Measurements from ENCODE around the gene NRBP1. TPM values are rescaled to one million over a fixed set of nuclear protein-coding genes. Genes with fewer than 3 reads are reported as not detected.

NRBP1 gene
- total and polyA plus RNA-seq, 9 of the 15 experiments (the other 6 are each of a cell fraction or from before 2014, with no cell fraction given): 2.9 to 84.5 (median 36.9) TPM

DNA sequence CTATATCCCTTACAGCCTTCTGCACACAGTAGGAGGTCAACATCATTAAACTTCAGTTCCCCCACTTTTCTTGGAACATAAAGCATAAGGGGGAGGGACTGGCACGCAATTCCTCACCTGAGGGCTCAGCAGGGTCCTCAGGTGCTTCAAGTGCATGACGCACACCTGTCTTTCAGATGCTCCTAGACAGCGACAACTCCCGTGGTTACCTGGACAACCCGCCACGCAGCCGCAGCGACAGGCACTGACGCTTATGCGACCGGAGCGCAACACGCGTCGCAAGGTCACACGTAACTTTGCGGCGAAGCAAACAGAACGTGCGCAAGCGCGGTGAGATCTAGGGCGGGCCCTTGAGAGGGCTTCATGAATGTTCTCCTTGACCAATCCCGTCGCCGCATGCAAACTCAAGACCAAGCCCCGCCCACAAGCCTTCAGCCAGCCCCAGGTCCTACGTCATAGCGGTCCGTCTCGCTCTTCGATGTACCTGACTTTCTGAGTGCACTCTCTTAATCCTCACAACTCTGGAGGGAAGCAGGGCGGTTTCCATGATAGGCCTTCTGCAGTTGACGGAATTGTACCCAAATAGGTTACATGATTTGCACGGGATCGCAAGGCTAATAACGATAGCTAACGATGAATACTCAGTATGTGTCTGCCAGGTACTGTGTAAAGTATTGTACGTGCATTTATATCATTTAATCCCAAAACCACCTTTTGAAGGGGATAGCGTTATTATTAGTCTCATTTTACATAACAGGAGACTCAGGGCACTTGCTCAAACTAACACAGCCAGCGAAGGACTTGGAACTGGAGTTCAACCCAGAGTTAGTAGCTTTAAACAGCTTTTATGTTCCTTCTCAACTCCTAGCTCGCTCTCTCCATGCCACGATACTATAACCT is 61.3 kb downstream of the NRBP1 start, which contains the start of gene IFT172 (continued):
- TF ChIP-seq, protein P1, sequence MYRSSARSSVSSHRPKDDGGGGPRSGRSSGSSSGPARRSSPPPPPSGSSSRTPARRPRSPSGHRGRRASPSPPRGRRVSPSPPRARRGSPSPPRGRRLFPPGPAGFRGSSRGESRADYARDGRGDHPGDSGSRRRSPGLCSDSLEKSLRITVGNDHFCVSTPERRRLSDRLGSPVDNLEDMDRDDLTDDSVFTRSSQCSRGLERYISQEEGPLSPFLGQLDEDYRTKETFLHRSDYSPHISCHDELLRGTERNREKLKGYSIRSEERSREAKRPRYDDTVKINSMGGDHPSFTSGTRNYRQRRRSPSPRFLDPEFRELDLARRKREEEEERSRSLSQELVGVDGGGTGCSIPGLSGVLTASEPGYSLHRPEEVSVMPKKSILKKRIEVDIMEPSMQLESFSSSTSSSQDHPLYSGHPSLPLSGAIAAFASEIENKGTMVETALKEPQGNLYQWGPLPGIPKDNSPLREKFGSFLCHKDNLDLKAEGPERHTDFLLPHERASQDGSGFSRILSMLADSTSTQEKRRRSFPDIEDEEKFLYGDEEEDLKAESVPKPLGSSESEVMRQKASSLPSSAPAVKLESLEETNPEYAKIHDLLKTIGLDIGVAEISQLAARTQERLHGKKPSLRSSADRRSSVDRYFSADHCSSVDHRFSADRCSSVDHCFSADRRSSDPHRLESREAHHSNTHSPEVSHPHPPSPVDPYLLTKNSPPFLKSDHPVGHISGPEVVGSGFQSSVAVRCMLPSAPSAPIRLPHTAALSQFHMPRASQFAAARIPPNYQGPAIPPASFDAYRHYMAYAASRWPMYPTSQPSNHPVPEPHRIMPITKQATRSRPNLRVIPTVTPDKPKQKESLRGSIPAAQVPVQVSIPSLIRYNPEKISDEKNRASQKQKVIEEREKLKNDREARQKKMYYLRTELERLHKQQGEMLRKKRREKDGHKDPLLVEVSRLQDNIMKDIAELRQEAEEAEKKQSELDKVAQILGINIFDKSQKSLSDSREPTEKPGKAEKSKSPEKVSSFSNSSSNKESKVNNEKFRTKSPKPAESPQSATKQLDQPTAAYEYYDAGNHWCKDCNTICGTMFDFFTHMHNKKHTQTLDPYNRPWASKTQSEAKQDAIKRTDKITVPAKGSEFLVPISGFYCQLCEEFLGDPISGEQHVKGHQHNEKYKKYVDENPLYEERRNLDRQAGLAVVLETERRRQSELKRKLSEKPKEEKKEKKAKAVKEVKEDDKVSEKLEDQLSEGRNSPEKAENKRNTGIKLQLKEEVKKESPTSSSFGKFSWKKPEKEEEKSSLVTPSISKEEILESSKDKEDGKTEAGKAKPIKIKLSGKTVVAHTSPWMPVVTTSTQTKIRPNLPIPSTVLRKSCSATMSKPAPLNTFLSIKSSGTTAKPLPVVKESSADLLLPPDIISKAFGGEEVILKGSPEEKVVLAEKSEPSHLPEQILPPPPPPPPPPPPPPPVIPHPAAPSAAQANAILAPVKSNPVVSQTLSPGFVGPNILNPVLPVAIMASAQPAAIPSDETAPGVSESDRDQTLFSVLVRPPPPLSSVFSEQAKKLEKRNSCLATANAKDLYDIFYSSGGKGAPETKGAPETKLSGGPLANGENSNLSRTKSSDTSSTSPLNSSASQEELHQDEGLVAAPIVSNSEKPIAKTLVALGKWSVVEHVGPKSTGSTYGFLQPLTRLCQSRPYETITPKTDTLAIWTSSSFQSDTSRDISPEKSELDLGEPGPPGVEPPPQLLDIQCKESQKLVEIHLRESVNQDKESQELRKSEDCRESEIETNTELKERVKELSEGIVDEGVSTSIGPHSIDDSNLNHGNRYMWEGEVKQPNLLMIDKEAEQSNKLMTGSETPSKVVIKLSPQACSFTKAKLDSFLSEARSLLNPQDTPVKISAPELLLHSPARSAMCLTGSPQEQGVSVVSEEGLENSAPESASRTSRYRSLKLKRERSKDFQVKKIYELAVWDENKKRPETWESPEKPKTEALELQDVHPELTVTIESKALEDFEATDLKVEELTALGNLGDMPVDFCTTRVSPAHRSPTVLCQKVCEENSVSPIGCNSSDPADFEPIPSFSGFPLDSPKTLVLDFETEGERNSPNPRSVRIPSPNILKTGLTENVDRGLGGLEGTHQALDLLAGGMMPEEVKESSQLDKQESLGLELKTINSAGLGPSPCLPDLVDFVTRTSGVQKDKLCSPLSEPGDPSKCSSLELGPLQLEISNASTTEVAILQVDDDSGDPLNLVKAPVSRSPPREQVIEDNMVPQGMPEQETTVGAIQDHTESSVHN (IDR thresholded peaks at IDR 0.05; ENCODE audit: borderline replicate concordance in 1 of 2, low read depth in 1 of 2): no peak
- TF ChIP-seq, protein P2, sequence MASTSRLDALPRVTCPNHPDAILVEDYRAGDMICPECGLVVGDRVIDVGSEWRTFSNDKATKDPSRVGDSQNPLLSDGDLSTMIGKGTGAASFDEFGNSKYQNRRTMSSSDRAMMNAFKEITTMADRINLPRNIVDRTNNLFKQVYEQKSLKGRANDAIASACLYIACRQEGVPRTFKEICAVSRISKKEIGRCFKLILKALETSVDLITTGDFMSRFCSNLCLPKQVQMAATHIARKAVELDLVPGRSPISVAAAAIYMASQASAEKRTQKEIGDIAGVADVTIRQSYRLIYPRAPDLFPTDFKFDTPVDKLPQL (IDR thresholded peaks at IDR 0.05; ENCODE audit: extremely low read depth, insufficient read length): peak; percentile 57
- peak; percentile 89 for TF ChIP-seq HDAC2 (IDR thresholded peaks at IDR 0.05)
- no peak for TF ChIP-seq ZNF717 (CRISPR knock-in tag; IDR thresholded peaks at IDR 0.05)
- no peak for TF ChIP-seq ZNF311 (CRISPR knock-in tag; IDR thresholded peaks at IDR 0.05)
- TF ChIP-seq ZC3H8 (IDR thresholded peaks at IDR 0.05): no peak
- TF ChIP-seq, protein P3, sequence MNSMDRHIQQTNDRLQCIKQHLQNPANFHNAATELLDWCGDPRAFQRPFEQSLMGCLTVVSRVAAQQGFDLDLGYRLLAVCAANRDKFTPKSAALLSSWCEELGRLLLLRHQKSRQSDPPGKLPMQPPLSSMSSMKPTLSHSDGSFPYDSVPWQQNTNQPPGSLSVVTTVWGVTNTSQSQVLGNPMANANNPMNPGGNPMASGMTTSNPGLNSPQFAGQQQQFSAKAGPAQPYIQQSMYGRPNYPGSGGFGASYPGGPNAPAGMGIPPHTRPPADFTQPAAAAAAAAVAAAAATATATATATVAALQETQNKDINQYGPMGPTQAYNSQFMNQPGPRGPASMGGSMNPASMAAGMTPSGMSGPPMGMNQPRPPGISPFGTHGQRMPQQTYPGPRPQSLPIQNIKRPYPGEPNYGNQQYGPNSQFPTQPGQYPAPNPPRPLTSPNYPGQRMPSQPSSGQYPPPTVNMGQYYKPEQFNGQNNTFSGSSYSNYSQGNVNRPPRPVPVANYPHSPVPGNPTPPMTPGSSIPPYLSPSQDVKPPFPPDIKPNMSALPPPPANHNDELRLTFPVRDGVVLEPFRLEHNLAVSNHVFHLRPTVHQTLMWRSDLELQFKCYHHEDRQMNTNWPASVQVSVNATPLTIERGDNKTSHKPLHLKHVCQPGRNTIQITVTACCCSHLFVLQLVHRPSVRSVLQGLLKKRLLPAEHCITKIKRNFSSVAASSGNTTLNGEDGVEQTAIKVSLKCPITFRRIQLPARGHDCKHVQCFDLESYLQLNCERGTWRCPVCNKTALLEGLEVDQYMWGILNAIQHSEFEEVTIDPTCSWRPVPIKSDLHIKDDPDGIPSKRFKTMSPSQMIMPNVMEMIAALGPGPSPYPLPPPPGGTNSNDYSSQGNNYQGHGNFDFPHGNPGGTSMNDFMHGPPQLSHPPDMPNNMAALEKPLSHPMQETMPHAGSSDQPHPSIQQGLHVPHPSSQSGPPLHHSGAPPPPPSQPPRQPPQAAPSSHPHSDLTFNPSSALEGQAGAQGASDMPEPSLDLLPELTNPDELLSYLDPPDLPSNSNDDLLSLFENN (IDR thresholded peaks at IDR 0.05; ENCODE audit: low read depth in 2 of 2, low read length in 2 of 2): no peak
- TF ChIP-seq ZNF785 (CRISPR knock-in tag; IDR thresholded peaks at IDR 0.05): no peak
- TF ChIP-seq ZNF436 (CRISPR knock-in tag; IDR thresholded peaks at IDR 0.05): no peak
- no peak for TF ChIP-seq SMARCB1 (IDR thresholded peaks at IDR 0.05; ENCODE audit: insufficient read length, low read depth)
- no peak for TF ChIP-seq ZNF354B (CRISPR knock-in tag; IDR thresholded peaks at IDR 0.05)

All from K562 (cell line).